DMS79 (cell line): ENCODE measurements around the gene IRX4.

Experiments
- DNase-seq: peaks from one replicate; lab custom pipeline; 2025; lab: John Stamatoyannopoulos, UW

IRX4 gene

GRCh38 chr5:1836176-1836890 lies 46.4 kb downstream of the IRX4 start:
- DNase-seq: no peak

- no peak for DNase-seq
These were observed 47.3 kb downstream of the IRX4 start for GRCh38 chr5:1835431-1835830.

- DNase-seq: no peak
These were observed 47.9 kb downstream of the IRX4 start for GRCh38 chr5:1834721-1835429.

- no peak for DNase-seq
These were observed 48.6 kb downstream of the IRX4 start for GRCh38 chr5:1834022-1834551.

GRCh38 chr5:1833264-1834021 lies 49.3 kb downstream of the IRX4 start:
- DNase-seq: no peak

- no peak for DNase-seq
These were observed 50.0 kb downstream of the IRX4 start for GRCh38 chr5:1832511-1833250.

- no peak for DNase-seq
These were observed 50.9 kb downstream of the IRX4 start for GRCh38 chr5:1831677-1832313.

GRCh38 chr5:1831257-1831656 lies 51.5 kb downstream of the IRX4 start:
- no peak for DNase-seq

- no peak for DNase-seq
These were observed 52.0 kb downstream of the IRX4 start for GRCh38 chr5:1830571-1831228.

GRCh38 chr5:1827886-1828397 lies 54.8 kb downstream of the IRX4 start:
- no peak for DNase-seq
